CD4-positive, alpha-beta T cell treated with Interleukin-17A for 1 hour (primary cell): ENCODE measurements around the gene SH3RF3.
"Not testable (repeated sequence)": the region's sequence is repeated elsewhere in the genome, so short reads cannot be mapped to it uniquely, and the experiment has no call there.

Source experiments
- DNase-seq: peaks from one replicate; pipeline ENCODE4 v3.0.0-alpha.2; 2020

Gene SH3RF3

GRCh38 chr2:109160714-109161440 lies 31.9 kb downstream of the SH3RF3 start:
- no peak for DNase-seq

GRCh38 chr2:109162367-109162766 lies 33.4 kb downstream of the SH3RF3 start:
- not testable (repeated sequence) for DNase-seq

DNA sequence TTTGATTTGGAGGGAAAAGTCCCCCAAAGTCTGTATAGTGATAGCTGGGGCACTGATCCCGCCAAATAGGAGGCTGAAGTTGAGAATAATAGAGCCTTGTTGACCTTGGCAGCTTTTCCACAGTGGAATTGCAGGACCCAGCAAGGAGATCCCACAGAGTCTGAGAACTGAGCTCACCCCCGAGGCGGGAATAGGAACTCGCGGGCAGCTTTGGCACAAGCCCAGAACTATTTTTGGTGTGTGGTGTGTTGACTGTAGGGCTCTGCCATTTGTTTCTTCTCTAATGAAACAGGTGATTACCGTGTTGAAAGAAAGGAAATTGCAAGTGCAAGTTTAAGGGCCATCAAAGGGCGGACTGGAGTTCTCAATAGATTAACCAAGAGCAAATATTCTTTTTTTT lies 34.0 kb downstream of the SH3RF3 start:
- no peak for DNase-seq

DNA sequence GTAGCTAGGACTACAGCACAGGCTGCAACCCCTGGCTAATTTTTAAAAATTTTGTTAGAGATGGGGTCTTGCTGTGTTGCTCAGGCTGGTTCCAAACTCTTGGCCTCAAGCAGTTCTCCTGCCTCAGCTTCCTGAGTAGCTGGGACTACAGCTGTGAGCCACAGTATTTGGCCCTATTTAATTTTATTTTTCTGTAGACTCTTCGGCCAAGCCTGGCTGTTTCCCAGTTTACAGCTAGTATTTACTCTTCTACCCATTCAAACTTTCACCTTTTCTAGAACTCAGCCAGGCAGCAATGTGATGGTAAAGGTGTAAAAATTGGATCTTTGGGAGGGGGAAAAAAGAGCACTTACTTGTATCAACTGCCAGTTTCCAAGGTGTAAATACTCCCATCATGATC lies 35.3 kb downstream of the SH3RF3 start:
- no peak for DNase-seq

- no peak for DNase-seq
These were observed 35.8 kb downstream of the SH3RF3 start for GRCh38 chr2:109164739-109165221.

- no peak for DNase-seq
These were observed 37.8 kb downstream of the SH3RF3 start for GRCh38 chr2:109166811-109167210.

DNA sequence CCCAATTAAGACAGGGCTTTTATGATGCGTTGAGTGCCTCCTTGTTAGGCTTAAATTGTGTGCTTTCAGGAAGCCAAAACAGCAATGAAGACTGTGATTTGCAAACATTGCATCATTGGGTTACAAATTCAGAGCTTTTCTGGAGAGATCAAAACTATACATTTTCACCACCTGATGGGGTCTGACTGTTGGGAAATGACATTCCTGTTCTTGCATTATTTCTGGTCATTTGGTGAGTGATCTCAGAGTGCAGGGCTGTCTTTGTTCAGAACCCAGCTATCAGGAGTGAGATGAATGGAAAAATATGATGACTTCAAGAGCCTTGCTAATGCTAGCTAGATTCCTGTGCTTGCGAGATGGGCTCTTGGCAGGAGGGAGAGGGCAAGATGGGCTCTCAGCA lies 39.1 kb downstream of the SH3RF3 start:
- no peak for DNase-seq

- no peak for DNase-seq
These were observed 39.7 kb downstream of the SH3RF3 start for GRCh38 chr2:109168716-109169115.

- no peak for DNase-seq
These were observed 41.6 kb downstream of the SH3RF3 start for GRCh38 chr2:109170645-109171044.

- DNase-seq = no peak
These were observed 42.7 kb downstream of the SH3RF3 start for GRCh38 chr2:109171444-109172334.

DNA sequence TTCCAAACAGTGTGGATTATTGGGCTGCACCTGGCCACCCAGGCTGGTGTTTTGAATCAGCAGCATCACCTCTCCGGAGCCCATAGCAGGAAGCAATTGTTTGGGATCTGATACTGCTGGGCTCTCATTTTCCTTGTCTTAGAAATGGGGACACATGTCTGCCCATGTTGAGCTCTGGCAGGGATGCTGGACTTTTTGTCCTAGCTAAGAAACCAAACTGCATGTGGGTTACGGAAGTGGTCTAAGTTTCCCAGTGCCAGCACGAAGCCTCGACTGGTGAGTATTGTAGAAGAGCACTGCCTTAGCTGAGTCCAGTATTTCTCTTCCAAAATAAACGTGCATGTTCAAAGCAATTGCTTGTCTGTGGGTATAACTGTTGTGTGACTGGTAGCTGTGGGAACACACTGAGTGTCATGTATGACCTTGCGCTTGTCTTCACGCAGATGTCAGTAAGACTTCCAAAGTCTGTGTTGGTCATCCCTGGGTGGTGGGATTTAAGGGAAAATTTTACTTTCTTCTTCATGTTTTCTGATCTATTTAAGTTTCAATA lies 43.6 kb downstream of the SH3RF3 start:
- no peak for DNase-seq

DNA sequence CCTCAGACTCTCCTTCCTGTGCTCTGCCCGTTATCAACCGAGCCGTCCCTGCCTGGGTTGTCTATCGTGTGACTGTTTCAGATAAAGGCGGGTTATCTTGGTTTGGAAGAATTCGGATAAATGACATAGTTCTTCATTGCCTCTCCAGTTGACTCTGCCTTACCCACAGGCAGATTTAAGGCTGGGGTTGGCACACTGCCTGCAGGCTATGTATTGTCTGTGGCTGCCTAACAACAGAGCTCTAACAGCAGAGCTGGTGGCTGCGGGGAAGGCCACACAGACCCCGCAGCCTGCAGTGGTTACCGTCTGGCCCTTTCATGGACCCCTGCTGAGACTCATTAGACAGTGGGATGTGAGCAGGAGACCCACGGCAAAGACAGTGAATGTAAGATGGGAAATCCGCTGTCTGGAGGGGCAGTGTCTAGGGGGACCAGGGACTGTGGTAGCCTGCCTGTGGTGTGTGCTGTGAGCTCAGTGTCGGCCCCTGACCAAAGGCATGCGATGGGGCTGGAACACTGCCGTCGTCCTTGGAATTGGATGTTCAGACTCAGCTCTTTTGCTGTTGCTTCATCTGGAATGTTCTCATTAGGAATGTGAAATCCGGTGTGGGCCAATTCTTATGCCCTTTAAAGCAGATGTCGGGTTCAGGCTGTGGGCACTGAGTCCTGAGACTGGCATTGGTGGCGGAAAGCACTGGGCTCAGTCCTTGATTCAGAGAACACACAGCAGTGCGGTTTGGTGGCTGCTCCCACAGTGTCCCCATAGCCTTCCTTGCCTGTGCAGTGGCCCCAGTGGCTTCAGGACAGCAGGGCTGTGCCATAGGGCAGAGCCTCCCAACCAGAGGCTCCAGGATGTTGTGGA lies 44.5 kb downstream of the SH3RF3 start:
- DNase-seq = no peak

- no peak for DNase-seq
These were observed 45.2 kb downstream of the SH3RF3 start for GRCh38 chr2:109174214-109174613.

- DNase-seq = no peak
These were observed 45.8 kb downstream of the SH3RF3 start for GRCh38 chr2:109174626-109175349.

DNA sequence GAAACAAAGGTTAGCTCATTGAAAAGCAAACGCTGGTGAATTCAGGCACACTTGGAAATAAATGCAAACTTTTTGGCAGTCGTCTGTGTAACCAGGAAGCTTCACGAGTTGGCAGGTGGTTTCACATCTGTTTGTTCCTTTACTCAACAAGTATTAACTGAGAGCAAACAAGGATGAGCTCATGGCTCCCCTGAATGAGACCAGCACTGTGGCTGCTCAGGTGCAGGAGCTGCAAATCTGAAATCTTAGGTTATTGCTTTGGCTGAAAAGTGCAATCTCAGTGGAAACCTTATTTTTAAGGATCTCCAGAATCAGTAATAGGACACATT lies 46.3 kb downstream of the SH3RF3 start:
- DNase-seq = no peak

- no peak for DNase-seq
These were observed 47.9 kb downstream of the SH3RF3 start for GRCh38 chr2:109176928-109177327.

- no peak for DNase-seq
These were observed 48.6 kb downstream of the SH3RF3 start for GRCh38 chr2:109177635-109178034.

GRCh38 chr2:109178968-109179367 lies 50.0 kb downstream of the SH3RF3 start:
- DNase-seq = no peak

DNA sequence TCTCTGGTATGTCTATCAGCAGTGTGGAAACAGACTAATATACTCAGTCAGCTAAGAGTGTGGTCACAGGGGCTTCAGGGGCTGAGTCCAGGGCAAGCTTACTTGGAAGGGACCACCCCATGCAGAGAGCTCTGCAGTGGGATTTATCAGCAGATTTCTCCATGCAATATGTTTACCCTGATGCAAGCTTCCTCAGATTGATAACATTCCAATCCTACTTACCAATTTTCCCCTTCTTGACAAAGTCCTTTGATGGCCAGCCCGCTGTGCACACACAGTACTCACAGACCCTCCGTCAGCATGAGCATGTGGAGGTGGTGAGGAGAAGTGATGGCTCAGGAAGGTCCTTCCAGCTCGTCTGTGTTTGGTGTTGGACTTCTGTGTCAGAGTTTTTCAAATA lies 51.8 kb downstream of the SH3RF3 start:
- DNase-seq = no peak

DNA sequence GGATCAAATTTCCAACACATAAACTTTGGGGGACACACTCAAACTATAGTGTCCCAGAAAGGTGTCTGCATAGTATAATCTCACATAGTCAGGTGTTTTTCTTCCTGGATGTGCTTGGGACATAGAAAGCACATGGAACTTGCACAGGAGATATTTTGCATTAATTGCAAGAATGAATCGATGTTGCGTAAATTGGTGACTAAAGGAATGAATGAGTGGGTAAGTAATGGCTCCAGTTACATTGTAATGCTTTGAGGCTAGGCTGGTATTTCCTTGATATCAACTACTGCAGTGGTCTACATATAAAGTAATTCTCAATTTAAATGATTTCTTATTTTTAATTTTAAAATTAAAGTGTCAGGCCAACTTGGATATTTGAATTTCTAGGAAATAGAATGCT lies 53.4 kb downstream of the SH3RF3 start:
- DNase-seq = no peak

GRCh38 chr2:109183871-109184270 lies 54.9 kb downstream of the SH3RF3 start:
- DNase-seq = no peak

GRCh38 chr2:109184368-109184767 lies 55.4 kb downstream of the SH3RF3 start:
- DNase-seq = no peak
